Measurements from ENCODE around the gene USP31. TPM values are rescaled to one million over a fixed set of nuclear protein-coding genes. Genes with fewer than 3 reads are reported as not detected.

Gene USP31
- total RNA-seq, 2 donors from 2014 or later, result 4.1 to 6.1 TPM

GRCh38 chr16:23024044-23024443 lies 125.2 kb downstream of the USP31 start:
- Mint-ChIP-seq H3K4me1 (ENCODE audit: low read depth) (no peaks in the 10 kb centered on the region), H3K9me3 (no peaks in the 10 kb centered on the region), H3K27me3 (ENCODE audit: low read depth) (peaks cover 14% of the 10 kb centered on the region), H3K4me3 (no peak overlapping the region), H3K36me3 (ENCODE audit: insufficient read depth in 2 of 2) (no peaks in the 10 kb centered on the region), H3K27ac (no peak overlapping the region)
- ATAC-seq (replicated peaks in 1 of 2) (no peak), DNase-seq (no peak)

DNA sequence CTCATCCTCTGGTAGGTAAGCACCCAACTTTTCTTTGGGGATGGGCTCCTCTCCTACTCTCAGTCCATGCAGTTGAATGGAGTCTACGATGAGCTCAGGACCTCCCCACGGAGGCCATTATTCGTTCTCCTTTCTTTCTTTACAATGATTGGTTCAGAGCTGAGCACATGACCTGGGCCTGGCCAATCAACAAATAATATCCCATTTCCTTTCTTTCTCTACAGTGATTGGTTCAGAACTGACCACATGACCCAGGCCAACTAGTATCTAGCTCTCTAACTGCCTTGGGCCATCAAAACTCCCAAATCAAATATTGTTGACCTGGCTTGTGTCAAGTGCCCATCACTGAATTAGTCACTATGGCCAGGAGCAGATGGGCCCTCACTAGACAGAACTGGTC lies 129.2 kb downstream of the USP31 start:
- DNase-seq (no peak), ATAC-seq (replicated peaks in 1 of 2) (no peak)
- Mint-ChIP-seq H3K27me3 (ENCODE audit: low read depth) (peaks cover 8% of the 10 kb centered on the region), H3K36me3 (ENCODE audit: insufficient read depth in 2 of 2) (no peaks in the 10 kb centered on the region), H3K9me3 (no peaks in the 10 kb centered on the region), H3K4me1 (ENCODE audit: low read depth) (no peaks in the 10 kb centered on the region), H3K27ac (no peak overlapping the region), H3K4me3 (no peak overlapping the region)

- H3K4me1 Mint-ChIP-seq (ENCODE audit: low read depth), result no peaks in the 10 kb centered on the region
- DNase-seq (no peak), ATAC-seq (replicated peaks in 1 of 2) (no peak)
- peaks cover 5% of the 10 kb centered on the region for H3K27me3 Mint-ChIP-seq (ENCODE audit: low read depth)
- H3K36me3 Mint-ChIP-seq (ENCODE audit: insufficient read depth in 2 of 2), result no peaks in the 10 kb centered on the region
- no peak overlapping the region for H3K27ac Mint-ChIP-seq
- H3K9me3 Mint-ChIP-seq, result no peaks in the 10 kb centered on the region
- no peak overlapping the region for H3K4me3 Mint-ChIP-seq
Measured at GRCh38 chr16:23016368-23016767, 132.9 kb downstream of the USP31 start.

DNA sequence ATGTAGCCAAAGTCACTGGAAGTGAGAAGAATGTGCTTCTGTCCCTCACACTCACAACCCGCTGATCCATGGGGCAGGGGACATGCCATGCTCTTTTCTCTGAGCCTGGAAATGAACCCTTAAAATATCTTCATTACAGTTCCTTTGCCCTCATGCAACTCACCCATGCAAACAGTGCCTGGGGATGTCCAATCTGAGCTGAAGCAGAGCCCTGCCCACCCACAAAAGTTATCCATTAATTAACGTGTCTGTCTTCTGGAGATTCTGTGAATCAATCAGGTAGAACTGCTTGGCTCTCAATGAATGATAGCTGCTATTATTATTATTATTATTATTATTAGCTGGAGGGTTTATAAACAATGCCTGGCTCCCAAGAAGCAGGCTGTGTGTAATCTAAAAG lies 133.7 kb downstream of the USP31 start:
- H3K27ac Mint-ChIP-seq, result no peak overlapping the region
- no peak for DNase-seq
- H3K27me3 Mint-ChIP-seq (ENCODE audit: low read depth), result no peaks in the 10 kb centered on the region
- no peak overlapping the region for H3K4me3 Mint-ChIP-seq
- H3K9me3 Mint-ChIP-seq, result no peaks in the 10 kb centered on the region
- H3K4me1 Mint-ChIP-seq (ENCODE audit: low read depth), result no peaks in the 10 kb centered on the region
- no peaks in the 10 kb centered on the region for H3K36me3 Mint-ChIP-seq (ENCODE audit: insufficient read depth in 2 of 2)
- ATAC-seq (replicated peaks in 1 of 2), result no peak

DNA sequence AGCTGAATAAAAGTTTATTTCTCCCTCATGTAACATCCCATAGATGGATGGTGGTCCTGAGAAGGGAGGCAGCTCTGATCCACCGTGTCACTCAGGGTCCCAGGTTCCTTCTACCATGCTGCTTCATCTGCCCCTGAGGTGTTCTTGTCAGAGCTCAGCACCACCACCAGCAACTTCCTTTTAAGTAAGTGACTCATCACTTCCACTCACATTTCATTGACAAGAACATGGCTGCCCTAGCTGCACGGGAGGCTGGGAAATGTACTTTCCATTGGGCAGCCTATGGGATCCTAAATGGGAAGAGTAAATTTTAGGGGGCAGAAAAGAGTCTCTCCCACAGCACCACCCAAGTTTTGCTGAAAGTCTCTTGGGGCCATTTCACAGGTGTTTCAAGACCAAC lies 134.7 kb downstream of the USP31 start:
- ATAC-seq (replicated peaks in 1 of 2) (no peak), DNase-seq (no peak)
- H3K27ac Mint-ChIP-seq, result no peak overlapping the region
- no peak overlapping the region for H3K4me3 Mint-ChIP-seq
- H3K9me3 Mint-ChIP-seq, result no peaks in the 10 kb centered on the region
- no peaks in the 10 kb centered on the region for H3K36me3 Mint-ChIP-seq (ENCODE audit: insufficient read depth in 2 of 2)
- no peaks in the 10 kb centered on the region for H3K4me1 Mint-ChIP-seq (ENCODE audit: low read depth)
- no peaks in the 10 kb centered on the region for H3K27me3 Mint-ChIP-seq (ENCODE audit: low read depth)

Other genes with a start within 250 kb of the USP31 start
- gene SCNN1G, start 33.3 kb upstream of the USP31 start, total RNA-seq, result not detected
- not detected for gene SCNN1B, start 152.8 kb upstream of the USP31 start, total RNA-seq